GM19043 (cell line): ENCODE results near the gene HAPLN3.

Source experiments
- ATAC-seq: cut with Tn5 transposase; IDR thresholded peaks from one replicate; pipeline ENCODE4 v1.9.1; 2021; ENCODE audit warnings: low read depth; ENCODE audit not compliant: unreplicated experiment

Gene HAPLN3

GRCh38 chr15:88865498-88866099, 29.7 kb downstream of the HAPLN3 start:
- ATAC-seq: no peak

- ATAC-seq: no peak
These were observed 30.4 kb downstream of the HAPLN3 start for GRCh38 chr15:88864861-88865497.

GRCh38 chr15:88863412-88863811, 31.9 kb downstream of the HAPLN3 start:
- no peak for ATAC-seq

GRCh38 chr15:88860212-88860611, 35.1 kb downstream of the HAPLN3 start:
- ATAC-seq: no peak

GRCh38 chr15:88859550-88859949, 35.8 kb downstream of the HAPLN3 start:
- ATAC-seq: no peak

GRCh38 chr15:88858934-88859333, 36.4 kb downstream of the HAPLN3 start:
- no peak for ATAC-seq

- ATAC-seq: no peak
These were observed 42.9 kb downstream of the HAPLN3 start for GRCh38 chr15:88852476-88852875.

GRCh38 chr15:88849376-88850072, 45.8 kb downstream of the HAPLN3 start:
- no peak for ATAC-seq

GRCh38 chr15:88848203-88848602, 47.1 kb downstream of the HAPLN3 start:
- ATAC-seq: no peak

- ATAC-seq: no peak
These were observed 48.2 kb downstream of the HAPLN3 start for GRCh38 chr15:88847144-88847543.

- no peak for ATAC-seq
These were observed 49.7 kb downstream of the HAPLN3 start for GRCh38 chr15:88845616-88846015.

- ATAC-seq: no peak
These were observed 50.5 kb downstream of the HAPLN3 start for GRCh38 chr15:88844749-88845386.

- no peak for ATAC-seq
These were observed 52.0 kb downstream of the HAPLN3 start for GRCh38 chr15:88843334-88843733.

- ATAC-seq: no peak
These were observed 53.2 kb downstream of the HAPLN3 start for GRCh38 chr15:88842156-88842555.

GRCh38 chr15:88841236-88841635, 54.1 kb downstream of the HAPLN3 start:
- ATAC-seq: no peak

- ATAC-seq: no peak
These were observed 55.4 kb downstream of the HAPLN3 start for GRCh38 chr15:88839961-88840360.

GRCh38 chr15:88839146-88839545, 56.2 kb downstream of the HAPLN3 start:
- no peak for ATAC-seq

- ATAC-seq: no peak
These were observed 56.7 kb downstream of the HAPLN3 start for GRCh38 chr15:88838667-88839066.

GRCh38 chr15:88835646-88836045, 59.7 kb downstream of the HAPLN3 start:
- ATAC-seq: no peak

GRCh38 chr15:88835119-88835518, 60.2 kb downstream of the HAPLN3 start:
- ATAC-seq: no peak

GRCh38 chr15:88834211-88834812, 61.0 kb downstream of the HAPLN3 start:
- ATAC-seq: no peak
